HG03342 (cell line): ENCODE measurements around the gene ALAS2.
"Not testable (repeated sequence)": the region's sequence is repeated elsewhere in the genome, so short reads cannot be mapped to it uniquely, and the experiment has no call there.

Experiments used
- ATAC-seq: cut with Tn5 transposase; IDR thresholded peaks from one replicate; pipeline ENCODE4 v1.9.1; 2021; ENCODE audit warnings: mild to moderate bottlenecking, moderate library complexity; ENCODE audit not compliant: unreplicated experiment

ALAS2 gene

DNA sequence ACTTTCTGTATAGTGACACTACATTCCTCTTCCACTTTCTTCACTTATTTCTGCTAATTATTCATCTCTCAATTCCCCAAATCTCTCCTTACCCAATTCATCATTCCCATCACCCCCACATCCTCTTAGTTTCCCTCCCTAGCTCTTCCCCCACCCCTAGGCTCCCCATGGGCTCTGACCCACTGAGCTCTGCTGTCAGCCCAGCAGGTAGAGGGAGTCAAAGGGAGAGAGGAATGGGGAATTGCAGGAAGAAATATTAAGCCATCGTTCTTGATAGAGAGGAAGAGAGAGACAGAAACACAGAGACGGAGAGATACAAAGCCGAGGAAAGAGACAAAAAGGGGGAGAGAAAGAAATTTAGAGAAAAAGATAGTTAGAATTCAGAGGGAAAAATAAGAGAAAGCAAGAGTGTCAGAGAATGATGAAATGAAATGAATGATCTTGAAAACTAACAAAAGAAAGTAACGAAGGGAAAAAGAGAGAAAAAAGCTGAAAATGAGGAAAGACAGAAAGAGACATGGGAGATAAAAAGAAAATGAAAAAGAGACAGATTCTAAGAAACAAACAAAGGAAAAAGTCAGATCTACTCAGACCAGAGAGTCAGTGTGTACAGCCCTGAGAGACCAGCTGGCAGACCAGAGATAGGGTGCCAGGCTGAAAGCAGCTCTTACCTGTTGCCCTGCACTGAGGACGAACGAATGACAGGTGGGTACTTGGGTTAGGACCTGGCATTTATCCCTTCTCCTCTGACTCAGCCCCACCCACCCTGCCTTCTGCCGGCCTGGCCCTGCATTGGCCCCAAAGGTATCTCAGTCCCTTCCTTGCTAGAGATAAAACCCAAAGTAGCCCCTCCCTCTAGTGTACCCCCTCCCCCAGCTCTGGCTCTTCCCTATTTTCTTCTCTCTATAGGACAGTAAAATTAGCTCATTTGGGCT, at the start of gene ALAS2:
Gene ALAS2 (minus strand): TSS at position 707 of the 935 bp plus-strand sequence. CDS start 4,977 bp downstream, outside the sequence.
- no peak for ATAC-seq

GRCh38 chrX:55074851-55075467, 44.2 kb upstream of the ALAS2 start, which contains the start of gene PAGE2B:
Gene PAGE2B, plus strand, starts transcription at chrX:55075030. Its CDS starts 1,012 bp downstream, at chrX:55076042.
- ATAC-seq = no peak

- ATAC-seq = no peak
Measured at GRCh38 chrX:55072286-55072685, 41.5 kb upstream of the ALAS2 start.

DNA sequence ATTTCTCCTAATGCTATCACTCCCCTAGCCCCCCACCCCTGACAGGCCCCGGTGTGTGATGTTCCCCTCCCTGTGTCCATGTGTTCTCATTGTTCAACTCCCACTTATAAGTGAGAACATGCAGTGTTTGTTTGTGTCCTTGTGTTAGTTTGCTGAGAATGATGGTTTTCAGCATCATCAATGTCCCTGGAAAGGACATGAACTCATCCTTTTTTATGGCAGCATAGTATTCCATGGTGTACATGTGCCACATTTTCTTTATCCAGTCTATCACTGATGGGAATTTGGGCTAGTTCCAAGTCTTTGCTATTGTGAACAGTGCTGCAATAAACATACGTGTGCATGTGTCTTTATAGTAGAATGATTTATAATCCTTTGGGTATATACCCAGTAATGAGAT, 36.4 kb upstream of the ALAS2 start:
- not testable (repeated sequence) for ATAC-seq

- peak; percentile 75 for ATAC-seq
Measured at GRCh38 chrX:55057675-55058249, 27.0 kb upstream of the ALAS2 start.

- no peak for ATAC-seq
Measured at GRCh38 chrX:55056820-55057674, 26.3 kb upstream of the ALAS2 start.

- ATAC-seq = not testable (repeated sequence)
Measured at GRCh38 chrX:55050599-55050998, 19.8 kb upstream of the ALAS2 start.

GRCh38 chrX:55041514-55041913, 10.7 kb upstream of the ALAS2 start:
- ATAC-seq = no peak

- no peak for ATAC-seq
Measured at GRCh38 chrX:55039471-55039870, 8.7 kb upstream of the ALAS2 start.

DNA sequence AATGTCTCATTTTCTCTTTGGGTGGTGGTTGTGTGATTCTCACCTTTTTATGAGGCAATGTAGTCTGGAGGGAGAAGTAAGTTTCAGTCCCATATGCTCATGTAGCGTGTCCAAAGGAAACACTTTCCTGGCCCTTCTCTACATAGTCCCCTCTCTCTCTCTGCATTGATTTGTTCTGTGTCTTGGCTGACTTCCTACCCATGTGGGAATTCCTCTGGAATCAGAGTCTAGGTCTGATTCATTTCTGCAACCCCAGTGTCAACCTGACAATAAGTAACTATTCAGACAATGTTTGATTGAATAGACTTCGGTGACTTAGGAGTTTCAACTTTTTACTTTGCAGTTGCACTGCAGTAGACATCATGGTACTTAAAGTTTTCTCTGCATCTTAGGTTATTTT, 2.7 kb upstream of the ALAS2 start:
- ATAC-seq = no peak

GRCh38 chrX:55029291-55029690, 1.5 kb downstream of the ALAS2 start:
- no peak for ATAC-seq

GRCh38 chrX:55028611-55029010, 2.2 kb downstream of the ALAS2 start:
- ATAC-seq = no peak

- no peak for ATAC-seq
Measured at GRCh38 chrX:55028040-55028439, 2.7 kb downstream of the ALAS2 start.

- ATAC-seq = no peak
Measured at GRCh38 chrX:55026840-55027239, 3.9 kb downstream of the ALAS2 start.

DNA sequence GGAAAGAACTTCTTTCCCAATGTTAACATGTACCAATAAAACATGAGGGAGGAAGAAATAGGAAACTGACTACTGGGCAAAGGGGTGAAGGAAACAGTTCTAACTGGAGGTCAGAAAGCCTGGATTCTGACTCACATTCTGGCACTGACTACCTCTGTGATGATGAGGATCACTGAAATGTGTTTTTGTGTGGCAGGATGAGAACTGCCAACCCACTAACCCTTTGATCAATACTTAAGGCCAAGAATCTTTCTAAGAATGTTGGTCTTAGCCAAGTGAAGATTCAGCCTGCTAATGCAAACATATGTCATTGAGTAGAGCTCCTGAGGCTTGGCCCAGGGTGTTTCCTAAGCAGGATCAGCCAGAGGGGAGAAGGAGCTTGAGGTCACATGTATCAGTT, 4.6 kb downstream of the ALAS2 start:
- ATAC-seq = no peak

DNA sequence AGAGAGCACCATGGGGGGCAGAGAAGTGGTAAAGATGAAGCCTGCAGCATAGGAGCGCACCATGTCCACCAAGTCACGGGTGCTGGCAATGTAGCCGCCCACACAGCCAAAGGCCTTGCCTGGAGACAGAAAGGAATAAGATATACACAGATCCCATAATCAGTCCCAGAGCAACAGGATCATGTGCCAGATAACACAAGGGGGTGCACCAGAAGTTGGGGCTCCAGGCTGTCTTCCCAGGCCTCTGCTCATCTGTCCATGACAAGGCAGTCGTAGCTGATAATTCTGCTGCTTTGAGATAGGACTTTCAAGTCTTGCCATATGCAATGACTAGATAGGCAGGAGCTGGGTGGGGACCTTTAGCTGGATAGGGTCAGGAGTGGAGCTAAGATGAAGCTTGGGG, 15.9 kb downstream of the ALAS2 start:
- ATAC-seq = no peak

DNA sequence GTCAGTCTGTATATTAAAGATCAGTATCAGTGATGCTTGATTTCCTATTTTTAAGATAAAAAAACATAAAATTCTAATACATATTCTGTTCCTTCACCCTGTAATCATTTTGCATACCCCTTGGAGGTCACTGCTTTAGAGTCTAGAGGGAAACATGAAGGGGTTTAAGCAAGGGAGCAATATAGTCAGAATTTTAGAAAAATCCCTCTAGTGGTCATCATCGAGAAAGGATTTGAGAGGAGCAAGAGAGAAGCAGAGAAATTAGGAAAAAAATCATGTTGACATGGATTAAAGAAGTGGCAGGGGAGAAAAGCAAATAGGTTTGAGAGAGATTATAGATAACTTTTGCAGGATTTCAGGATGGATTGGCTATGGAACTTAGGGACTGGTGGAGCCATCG, 19.5 kb downstream of the ALAS2 start:
- ATAC-seq = no peak

DNA sequence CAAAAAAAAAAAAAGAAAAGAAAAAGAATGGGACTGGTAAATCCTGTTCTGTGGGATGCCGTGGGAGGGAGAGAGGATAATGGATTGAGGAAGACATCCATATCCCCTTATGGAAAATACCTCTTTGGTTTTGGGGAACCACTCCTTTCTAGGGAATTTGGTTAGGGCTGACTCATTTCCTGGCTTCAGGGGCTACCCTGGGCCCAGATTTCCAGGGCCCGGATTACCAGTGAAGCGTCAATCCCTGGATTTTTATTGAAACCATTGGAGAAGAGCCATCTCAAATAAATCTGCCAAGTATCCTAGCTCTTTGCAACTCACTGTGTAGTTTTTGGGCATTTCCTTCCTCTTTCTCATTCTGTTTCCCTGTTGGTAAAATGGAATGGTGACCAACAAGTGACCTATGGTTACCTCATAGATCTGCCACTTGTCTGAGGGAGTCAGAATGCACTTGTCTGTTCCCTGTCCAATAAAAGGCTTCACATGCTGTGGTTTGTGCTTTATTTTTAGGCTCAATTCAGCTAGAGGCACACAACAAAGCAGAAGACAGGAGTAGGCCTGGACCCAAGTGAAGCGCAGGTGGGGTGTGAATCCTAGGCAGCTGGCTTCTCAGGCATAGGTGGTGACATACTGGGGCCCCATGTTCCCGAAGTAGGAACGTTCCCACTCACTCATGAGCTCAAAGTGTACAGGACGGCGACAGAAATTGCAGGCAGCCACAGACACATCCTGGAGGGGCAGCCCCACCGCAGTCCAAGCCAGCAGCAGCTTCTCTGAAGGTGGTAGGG, 22.0 kb downstream of the ALAS2 start:
- no peak for ATAC-seq

DNA sequence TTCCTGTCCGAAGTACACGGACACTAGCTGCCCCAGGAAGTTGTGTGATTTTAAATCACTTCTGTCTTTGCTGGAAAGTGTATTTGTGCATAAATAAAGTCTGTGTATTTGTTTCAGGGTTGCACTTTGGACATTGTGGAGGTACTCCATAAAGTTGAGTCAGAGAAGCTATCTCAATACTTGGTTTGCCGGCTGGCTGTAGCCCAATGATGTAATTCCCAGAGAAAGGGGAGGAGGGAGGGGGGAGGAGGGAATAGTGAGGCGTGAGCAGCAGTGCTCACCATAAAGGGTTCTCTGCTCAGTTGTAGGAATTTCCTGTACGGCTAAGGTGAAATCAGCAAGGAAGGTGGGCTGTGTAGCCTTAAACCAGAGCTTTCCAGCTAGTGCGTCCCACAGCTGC, 23.1 kb downstream of the ALAS2 start:
- ATAC-seq = no peak
